Gastrocnemius medialis (tissue), 4 donors: ENCODE data around the gene ZNF772.
"Not testable (repeated sequence)": the region's sequence is repeated elsewhere in the genome, so short reads cannot be mapped to it uniquely, and the experiment has no call there.

Source experiments
- CTCF ChIP-seq, 5 experiments: fragments of 450-650 bp in 3 of 5; fragments of 200-600 bp in 2 of 5; sonication (generic) in 2 of 5; IDR thresholded peaks in 4 of 5; conservative IDR thresholded peaks in 1 of 5; 1 replicate in 4 of 5; 2 replicates in 1 of 5; pipeline ENCODE4 v1.5.1; 2016 to 2019; ENCODE audit warnings: antibody characterized with exemption in 5 of 5, mild to moderate bottlenecking in 3 of 5, moderate library complexity in 3 of 5
- POLR2A ChIP-seq, 2 donors: fragments of 450-650 bp; IDR thresholded peaks; one replicate each; pipeline ENCODE4 v1.6.1; 2017; ENCODE audit warnings: antibody characterized with exemption in 2 of 2, mild to moderate bottlenecking in 2 of 2, moderate library complexity in 2 of 2

DNA sequence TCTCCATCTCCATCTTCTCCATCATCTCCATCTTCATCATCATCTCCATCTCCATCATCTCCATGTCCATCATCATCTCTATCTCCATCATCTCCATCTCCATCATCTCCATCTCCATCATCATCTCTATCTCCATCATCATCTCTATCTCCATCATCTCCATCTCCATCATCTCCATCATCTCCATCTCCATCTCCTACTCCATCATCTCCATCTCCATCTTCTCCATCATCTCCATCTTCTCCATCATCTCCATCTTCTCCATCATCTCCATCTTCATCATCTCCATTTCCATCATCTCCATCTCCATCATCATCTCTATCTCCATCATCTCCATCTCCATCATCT lies 21.9 kb upstream of the ZNF772 start:
- TF ChIP-seq CTCF (IDR thresholded peaks at IDR 0.05 in 4 of 5, conservative IDR thresholded peaks at IDR 0.05 in 1 of 5); POLR2A (IDR thresholded peaks at IDR 0.05): not testable (repeated sequence)
